Lung (tissue), 12 donors: ENCODE results near the gene LRRC40. TPM values are rescaled to one million over a fixed set of nuclear protein-coding genes. Genes with fewer than 3 reads are reported as not detected.
A peak's percentile ranks its signal among the peaks of the same experiment; 100 is the strongest.

Experiments
- ATAC-seq: fragments of 200-7000 bp; cut with Tn5 transposase; one replicate; pipeline ENCODE4 v1.9.1; 2020; ENCODE audit warnings: moderate number of reproducible peaks; ENCODE audit not compliant: insufficient read depth, low FRiP score
- DNase-seq, 3 donors: peaks; one replicate each; pipeline ENCODE4 v3.0.0-alpha.2; 2013 to 2017
- H3K27ac ChIP-seq, 2 donors: one replicate each; pipeline ENCODE4 v1.5.1; 2013; ENCODE audit warnings: mild to moderate bottlenecking in 2 of 2, moderate library complexity in 2 of 2, control low read depth in 1 of 2, inconsistent platforms in 1 of 2, low read depth in 1 of 2, low read length in 1 of 2
- H3K27me3 ChIP-seq, 3 donors: one replicate each; pipeline ENCODE4 v1.5.1; 2013; ENCODE audit warnings: low read length in 2 of 3; ENCODE audit not compliant: control insufficient read depth in 3 of 3, insufficient read depth in 3 of 3
- H3K36me3 ChIP-seq, 4 donors: one replicate each; pipeline ENCODE4 v1.5.1; 2013; ENCODE audit warnings: low read length in 4 of 4, mild to moderate bottlenecking in 1 of 4, moderate library complexity in 1 of 4; ENCODE audit not compliant: control insufficient read depth in 4 of 4, insufficient read depth in 4 of 4
- H3K4me1 ChIP-seq, 5 donors: one replicate each; pipeline ENCODE4 v1.5.1; 2013; ENCODE audit warnings: low read length in 5 of 5, mild to moderate bottlenecking in 2 of 5, moderate library complexity in 1 of 5; ENCODE audit not compliant: control insufficient read depth in 5 of 5, insufficient read depth in 5 of 5
- H3K4me3 ChIP-seq: one replicate; pipeline ENCODE4 v1.5.1; 2013; ENCODE audit warnings: mild to moderate bottlenecking, control low read depth, moderate library complexity
- H3K9ac ChIP-seq, 2 donors: one replicate each; pipeline ENCODE4 v1.5.1; 2013; ENCODE audit warnings: low read length in 2 of 2, control low read depth in 1 of 2; ENCODE audit not compliant: insufficient read depth in 1 of 2
- H3K9me3 ChIP-seq, 4 donors: one replicate each; pipeline ENCODE4 v1.5.1; 2013; ENCODE audit warnings: low read length in 3 of 4, mild to moderate bottlenecking in 1 of 4, moderate library complexity in 1 of 4; ENCODE audit not compliant: control insufficient read depth in 4 of 4, insufficient read depth in 3 of 4
- WGBS, 2 donors: extraction: QIAGEN DNeasy Blood & Tissue Kit; methylation state at CpG; one replicate each; pipeline ENCODE4 v1.1.7; 2013; 5-methylcytosine and 5-hydroxymethylcytosine counted together
- polyA plus RNA-seq, 2 donors: library from polyadenylated mRNA; stranded (reverse); fragments of 200-250 nt; gene quantifications; one replicate each; pipeline ENCODE4 v1.2.1, GENCODE V29; 2013
- total RNA-seq, 2 donors: library from RNA; depleted of rRNA in 1 of 2; stranded (reverse); fragments of >200 nt in 1 of 2; gene quantifications; one replicate each; pipeline ENCODE4 v1.2.1, GENCODE V29; 2014 to 2021
- TF ChIP-seq, protein P1 (sequence below): IDR thresholded peaks from 2 replicates; pipeline ENCODE4 v1.5.1; 2012; ENCODE audit warnings: mild to moderate bottlenecking; ENCODE audit errors: control extremely low read depth, extremely low read depth
- donor health status: control.
- donor health status: control.
- donor health status: Bipolar disorder and iron deficiency.
- donor health status: healthy.
- donor health status: DM: yes; HTN: yes; CAD: no.

Gene LRRC40
- total and polyA plus RNA-seq, 4 donors = 7.5 to 24.6 (median 10.6) TPM

DNA sequence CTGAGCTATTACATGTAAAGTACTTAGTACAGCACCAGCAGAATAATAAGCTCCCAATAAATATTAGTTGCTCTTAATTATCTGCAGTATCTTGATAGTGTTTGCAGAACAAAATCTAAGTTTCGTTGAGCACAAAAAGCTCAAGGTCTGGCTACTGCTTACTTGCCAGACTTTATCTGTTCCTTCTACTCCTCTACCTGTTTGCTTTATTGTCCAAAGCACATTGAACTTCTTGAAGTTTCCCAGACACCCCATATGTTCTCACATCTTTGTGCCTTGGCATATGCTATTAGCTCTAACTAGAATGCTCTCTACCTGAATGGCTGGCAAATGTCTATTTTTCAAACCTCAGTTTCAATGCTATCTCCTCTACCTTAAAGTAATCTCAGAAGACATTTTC is 54.9 kb downstream of the LRRC40 start:
- no peak for ATAC-seq

DNA sequence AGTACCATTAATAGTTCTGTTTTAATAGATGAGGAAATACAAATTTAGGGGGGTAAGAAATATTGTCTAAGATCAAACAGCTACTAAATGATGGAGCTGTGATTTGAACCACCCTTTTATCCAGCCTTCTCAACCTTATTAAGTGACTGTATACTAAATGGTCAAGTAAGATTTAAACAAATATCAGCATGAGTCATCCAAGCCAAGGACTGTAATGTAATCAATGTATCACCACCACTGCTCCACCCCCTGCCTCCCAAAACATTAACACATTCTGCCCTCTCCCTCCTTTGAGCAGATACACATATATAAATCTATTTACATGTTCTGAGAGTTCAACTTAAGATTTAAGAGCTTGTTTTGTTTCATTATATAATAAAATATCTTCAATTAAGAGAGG is 58.9 kb downstream of the LRRC40 start:
- Histone ChIP-seq H3K36me3 (peaks cover 1 to 8% (median 7%) of the 10 kb centered on the region in 4 donors), H3K27me3 (no peaks in the 10 kb centered on the region), H3K9ac (no peak overlapping the region), H3K4me3 (no peak overlapping the region), H3K27ac (no peak overlapping the region), H3K4me1 (peaks cover 0 to 13% (median 0%) of the 10 kb centered on the region in 5 donors), H3K9me3 (no peaks in the 10 kb centered on the region)
- ATAC-seq (no peak), DNase-seq (peak in 2 of 3 donors; percentile 30 to 37)
- TF ChIP-seq, protein P1, sequence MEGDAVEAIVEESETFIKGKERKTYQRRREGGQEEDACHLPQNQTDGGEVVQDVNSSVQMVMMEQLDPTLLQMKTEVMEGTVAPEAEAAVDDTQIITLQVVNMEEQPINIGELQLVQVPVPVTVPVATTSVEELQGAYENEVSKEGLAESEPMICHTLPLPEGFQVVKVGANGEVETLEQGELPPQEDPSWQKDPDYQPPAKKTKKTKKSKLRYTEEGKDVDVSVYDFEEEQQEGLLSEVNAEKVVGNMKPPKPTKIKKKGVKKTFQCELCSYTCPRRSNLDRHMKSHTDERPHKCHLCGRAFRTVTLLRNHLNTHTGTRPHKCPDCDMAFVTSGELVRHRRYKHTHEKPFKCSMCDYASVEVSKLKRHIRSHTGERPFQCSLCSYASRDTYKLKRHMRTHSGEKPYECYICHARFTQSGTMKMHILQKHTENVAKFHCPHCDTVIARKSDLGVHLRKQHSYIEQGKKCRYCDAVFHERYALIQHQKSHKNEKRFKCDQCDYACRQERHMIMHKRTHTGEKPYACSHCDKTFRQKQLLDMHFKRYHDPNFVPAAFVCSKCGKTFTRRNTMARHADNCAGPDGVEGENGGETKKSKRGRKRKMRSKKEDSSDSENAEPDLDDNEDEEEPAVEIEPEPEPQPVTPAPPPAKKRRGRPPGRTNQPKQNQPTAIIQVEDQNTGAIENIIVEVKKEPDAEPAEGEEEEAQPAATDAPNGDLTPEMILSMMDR = no peak

More for the DNA sequence above, 54.9 kb downstream of the LRRC40 start:
- Histone ChIP-seq H3K27ac (no peak overlapping the region), H3K36me3 (peaks cover 4 to 9% (median 8%) of the 10 kb centered on the region in 4 donors), H3K9me3 (no peaks in the 10 kb centered on the region), H3K4me1 (no peaks in the 10 kb centered on the region), H3K9ac (no peak overlapping the region), H3K27me3 (no peaks in the 10 kb centered on the region), H3K4me3 (no peak overlapping the region)
- DNase-seq = no peak
- TF ChIP-seq, protein P1 = no peak
- 93% methylated on average over 1 of the region's 1 CpG for WGBS, 2 donors

DNA sequence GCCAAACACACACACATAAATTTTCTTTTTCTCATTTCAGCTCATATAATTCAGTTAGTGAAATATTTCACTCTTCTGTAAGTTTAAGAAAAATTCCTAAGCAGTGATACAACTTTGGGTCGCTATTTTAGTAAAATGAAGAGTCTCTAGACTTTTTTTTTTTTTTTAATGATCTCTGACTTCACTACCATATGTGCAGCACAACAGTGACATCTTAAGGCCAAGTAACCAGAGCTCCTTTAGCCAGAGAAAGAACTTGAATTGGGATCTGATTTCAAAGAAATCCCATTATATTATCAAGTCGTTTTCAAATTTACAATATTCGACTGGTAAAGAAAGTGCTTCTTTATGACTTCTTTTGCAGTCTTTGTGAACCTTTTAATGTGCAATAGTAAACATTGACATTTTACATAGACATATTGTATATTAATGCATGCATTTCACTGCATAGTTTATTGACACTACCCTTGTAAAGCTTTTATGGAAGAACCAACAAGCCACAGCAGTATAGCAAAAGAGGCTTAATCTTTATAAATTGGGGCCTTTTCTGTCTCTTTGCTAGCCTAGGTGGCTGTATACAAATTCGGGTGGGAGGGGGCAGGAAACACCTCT is 62.2 kb downstream of the LRRC40 start:
- Histone ChIP-seq H3K4me1 (peaks cover 0 to 38% (median 8%) of the 10 kb centered on the region in 5 donors), H3K4me3 (no peak overlapping the region), H3K9ac (no peak overlapping the region), H3K27me3 (no peaks in the 10 kb centered on the region), H3K36me3 (peaks cover 0 to 4% (median 3%) of the 10 kb centered on the region in 4 donors), H3K27ac (no peak overlapping the region), H3K9me3 (no peaks in the 10 kb centered on the region)
- TF ChIP-seq, protein P1 = no peak
- ATAC-seq (no peak), DNase-seq (peak; percentile 33 to 84 (median 82))
- 77 to 82% methylated on average over 4 of the region's 4 CpGs for WGBS, 2 donors

DNA sequence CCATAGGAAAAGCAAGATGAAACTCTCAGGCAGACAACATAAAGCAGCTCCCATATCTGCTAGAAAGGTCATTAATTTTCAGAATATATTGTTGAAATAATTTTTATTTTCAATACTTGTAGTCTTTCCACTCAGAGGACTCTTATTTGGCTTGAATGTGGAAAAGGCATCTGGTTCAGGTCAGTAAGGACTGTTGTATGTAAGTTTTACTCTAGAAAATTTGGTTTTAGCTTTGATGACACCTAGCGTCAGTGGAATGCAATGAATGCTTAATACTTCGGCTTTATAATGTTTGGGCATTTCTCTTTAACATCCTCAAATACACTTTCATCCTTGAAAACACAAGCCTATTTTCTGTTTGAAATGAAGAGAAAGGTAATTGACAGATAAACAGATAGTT is 63.3 kb downstream of the LRRC40 start:
- Histone ChIP-seq H3K36me3 (peaks cover 0 to 4% (median 2%) of the 10 kb centered on the region in 4 donors), H3K27me3 (no peaks in the 10 kb centered on the region), H3K9ac (no peak overlapping the region), H3K9me3 (no peaks in the 10 kb centered on the region), H3K4me1 (peaks cover 0 to 38% (median 8%) of the 10 kb centered on the region in 5 donors), H3K27ac (no peak overlapping the region), H3K4me3 (no peak overlapping the region)
- ATAC-seq (no peak), DNase-seq (peak in 2 of 3 donors; percentile 84 to 89)
- 65 to 80% methylated on average over 2 of the region's 2 CpGs for WGBS, 2 donors
- TF ChIP-seq, protein P1 = no peak
